GM20000 (cell line): ENCODE data around the gene ZNF69.
"Not testable (repeated sequence)": the region's sequence is repeated elsewhere in the genome, so short reads cannot be mapped to it uniquely, and the experiment has no call there.

Experiments
- DNase-seq: peaks from one replicate; pipeline ENCODE4 v3.0.0; 2012; ENCODE audit warnings: low spot score
- TF ChIP-seq, protein P1 (sequence below): IDR thresholded peaks from 2 replicates; pipeline ENCODE4 v1.5.1; 2012; ENCODE audit warnings: mild to moderate bottlenecking, control low read depth; ENCODE audit errors: extremely low read depth, missing control alignments

Gene ZNF69

DNA sequence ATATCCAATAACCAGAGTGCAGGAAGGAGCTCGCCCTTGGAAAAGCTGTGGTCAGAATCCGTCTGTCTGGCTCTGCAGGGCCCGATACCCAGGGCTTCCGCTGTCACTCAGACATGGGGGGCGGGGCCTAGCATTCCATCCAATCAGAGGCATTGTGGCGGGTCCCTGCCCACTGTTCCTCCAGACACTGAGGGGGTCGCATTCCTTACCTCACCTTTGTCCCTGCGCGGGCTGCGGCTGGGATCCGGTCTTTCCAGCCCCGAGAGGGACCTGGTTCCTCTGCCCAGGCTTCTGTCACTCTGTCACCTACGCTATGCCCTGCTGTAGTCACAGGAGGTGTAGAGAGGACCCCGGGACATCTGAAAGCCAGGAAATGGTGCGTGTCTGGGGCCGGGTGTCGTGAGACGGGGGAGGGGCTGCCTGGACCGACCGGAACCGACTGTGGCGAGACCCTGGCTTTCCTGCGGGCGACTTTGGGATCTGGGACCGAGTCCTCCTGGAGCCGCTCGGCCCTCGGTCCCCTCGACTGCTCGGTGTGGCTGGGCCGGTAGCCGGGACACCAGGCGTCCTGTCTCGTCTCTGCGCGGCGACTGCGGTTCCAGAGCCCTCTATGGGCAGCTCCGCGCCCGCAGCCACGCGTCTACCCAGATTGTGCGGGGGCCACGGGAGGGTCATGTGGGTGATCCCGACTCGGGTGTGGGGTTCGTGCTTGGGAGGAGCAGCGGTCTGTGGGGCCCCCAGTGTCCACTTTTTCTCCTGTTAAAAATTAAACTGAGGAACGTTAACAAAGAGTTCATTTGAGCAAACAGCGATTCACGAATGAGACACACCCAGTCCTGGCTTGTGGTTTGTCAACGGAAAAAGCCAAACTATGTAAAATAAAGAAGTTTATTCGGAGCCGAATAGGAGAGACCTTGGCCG, at the start of gene ZNF69:
Gene ZNF69, plus strand, starts transcription at position 172 of the 921 bp plus-strand sequence. Its CDS starts 142 bp downstream, at position 314.
- TF ChIP-seq, protein P1, sequence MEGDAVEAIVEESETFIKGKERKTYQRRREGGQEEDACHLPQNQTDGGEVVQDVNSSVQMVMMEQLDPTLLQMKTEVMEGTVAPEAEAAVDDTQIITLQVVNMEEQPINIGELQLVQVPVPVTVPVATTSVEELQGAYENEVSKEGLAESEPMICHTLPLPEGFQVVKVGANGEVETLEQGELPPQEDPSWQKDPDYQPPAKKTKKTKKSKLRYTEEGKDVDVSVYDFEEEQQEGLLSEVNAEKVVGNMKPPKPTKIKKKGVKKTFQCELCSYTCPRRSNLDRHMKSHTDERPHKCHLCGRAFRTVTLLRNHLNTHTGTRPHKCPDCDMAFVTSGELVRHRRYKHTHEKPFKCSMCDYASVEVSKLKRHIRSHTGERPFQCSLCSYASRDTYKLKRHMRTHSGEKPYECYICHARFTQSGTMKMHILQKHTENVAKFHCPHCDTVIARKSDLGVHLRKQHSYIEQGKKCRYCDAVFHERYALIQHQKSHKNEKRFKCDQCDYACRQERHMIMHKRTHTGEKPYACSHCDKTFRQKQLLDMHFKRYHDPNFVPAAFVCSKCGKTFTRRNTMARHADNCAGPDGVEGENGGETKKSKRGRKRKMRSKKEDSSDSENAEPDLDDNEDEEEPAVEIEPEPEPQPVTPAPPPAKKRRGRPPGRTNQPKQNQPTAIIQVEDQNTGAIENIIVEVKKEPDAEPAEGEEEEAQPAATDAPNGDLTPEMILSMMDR: no peak
- peak; percentile 60 for DNase-seq

DNA sequence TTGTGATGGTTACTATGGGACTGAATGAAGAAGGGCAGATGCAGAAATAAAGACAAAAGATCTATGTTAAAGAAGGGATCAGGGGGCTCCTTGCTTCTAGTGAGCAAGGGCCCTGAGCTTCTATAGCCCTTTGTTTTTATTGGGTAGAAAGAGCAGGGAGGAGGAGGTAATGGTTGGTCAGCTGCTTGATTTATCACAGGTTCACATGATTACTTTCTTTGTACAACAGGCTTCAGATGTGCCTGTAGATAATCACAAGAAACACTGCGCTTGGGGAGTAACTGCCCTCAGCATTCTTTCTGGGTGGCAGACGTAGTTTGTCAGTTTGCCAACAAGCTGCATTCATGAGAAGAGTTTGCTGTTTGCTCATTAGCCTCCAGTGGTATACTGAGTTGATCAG, 43.9 kb upstream of the ZNF69 start:
- DNase-seq: no peak
- TF ChIP-seq, protein P1: no peak

DNA sequence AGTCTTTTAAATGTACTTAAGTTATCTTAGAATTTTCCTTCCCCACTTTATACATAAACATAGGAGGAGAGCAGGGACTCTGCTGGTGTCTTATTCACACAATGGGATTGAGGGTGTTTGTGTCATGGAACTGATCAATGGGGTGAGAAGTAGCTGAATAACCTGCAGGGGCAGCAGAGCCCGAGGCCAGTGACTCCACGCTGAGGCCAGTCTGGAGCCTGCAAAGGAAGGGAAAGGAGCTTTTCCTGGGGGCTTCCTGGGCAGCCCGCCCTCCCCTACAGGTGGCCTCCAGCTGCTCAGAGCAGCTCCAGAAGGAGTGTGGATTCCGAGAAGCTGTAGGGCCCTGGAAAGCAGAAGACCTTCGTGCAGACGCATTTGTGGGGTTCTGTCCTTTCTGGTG, 40.0 kb upstream of the ZNF69 start:
- DNase-seq: not testable (repeated sequence)

DNA sequence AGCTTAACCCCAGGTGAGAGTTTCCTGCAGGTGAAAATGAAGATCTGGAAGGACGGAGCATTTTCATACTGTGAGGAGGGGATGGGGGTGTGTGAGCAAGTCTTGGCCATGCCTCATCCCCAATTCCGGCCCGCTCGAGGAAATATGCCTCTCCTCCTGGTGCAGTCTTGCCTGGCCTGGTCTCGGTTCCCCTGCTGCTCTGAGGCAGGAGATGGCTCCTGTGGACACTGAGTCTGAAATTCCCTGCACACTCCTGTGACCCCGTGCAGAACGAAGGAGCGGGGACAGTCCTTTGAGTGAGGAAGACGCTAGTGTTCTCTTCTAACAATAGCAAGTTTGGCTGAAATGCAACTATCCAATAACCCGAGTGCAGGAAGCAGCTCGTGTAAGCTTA, 39.4 kb upstream of the ZNF69 start:
- TF ChIP-seq, protein P1: no peak
- no peak for DNase-seq

DNA sequence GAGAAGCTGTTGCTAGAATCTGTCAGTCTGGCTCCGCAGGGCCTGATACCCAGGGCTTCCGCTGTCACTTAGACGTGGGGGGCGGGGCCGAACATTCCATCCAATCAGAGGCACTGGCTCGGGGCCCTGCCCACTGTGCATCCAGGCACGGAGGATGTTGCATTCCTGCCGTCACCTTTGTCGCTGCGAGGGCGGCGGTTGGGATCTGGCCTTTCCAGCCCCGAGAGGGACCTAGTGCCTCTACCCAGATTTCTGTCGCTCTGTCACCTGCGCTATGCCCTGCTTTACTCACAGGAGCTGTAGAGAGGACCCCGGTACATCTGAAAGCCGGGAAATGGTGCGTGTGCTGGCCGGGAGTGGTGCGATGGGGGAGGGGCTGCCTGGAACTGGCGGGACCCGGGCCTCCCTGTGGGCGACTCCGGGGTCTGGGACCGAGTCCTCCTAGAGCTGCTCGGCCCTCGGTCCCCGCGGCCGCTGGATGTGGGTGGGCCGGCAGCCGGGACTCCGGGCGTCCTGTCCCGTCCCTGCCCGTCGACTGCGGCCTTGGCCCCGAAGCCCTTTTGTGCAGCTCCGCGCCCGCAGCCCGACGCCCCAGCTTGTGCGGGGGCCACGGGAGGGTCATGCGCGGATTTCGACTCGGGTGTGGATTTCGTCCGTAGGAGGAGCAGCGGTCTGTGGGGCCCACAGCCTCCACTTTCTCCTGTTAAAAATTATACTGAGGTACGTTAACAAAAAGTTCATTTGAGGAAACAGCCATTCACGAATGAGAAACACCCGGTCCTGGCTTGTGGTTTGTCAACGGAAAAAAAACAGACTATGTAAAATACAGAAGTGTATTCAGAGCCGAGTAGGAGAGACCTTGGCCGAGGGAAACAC, 38.8 kb upstream of the ZNF69 start, which contains the start of gene ZNF439:
Gene ZNF439, plus strand, starts transcription at position 133 of the 876 bp plus-strand sequence. Its CDS starts 142 bp downstream, at position 275.
- peak; percentile 93 for DNase-seq
- TF ChIP-seq, protein P1: no peak

DNA sequence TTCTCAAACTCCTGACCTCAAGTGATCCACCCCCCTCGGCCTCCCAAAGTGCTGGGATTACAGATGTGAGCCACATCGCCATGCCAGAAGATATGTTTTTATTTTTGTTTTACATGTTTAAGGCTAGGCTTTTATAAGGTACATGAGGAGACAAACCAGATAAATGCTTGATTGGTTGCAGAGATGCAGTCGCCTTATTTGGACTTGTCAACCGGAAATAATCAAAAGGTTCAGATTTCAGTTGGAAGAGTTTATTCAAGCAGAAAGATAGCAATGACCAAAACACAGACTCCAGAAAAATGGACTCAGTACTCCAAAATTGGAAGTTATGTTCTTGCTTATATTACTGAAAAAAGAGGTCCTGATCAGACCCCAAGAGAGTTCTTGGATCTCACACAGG, 37.3 kb upstream of the ZNF69 start:
- not testable (repeated sequence) for DNase-seq

DNA sequence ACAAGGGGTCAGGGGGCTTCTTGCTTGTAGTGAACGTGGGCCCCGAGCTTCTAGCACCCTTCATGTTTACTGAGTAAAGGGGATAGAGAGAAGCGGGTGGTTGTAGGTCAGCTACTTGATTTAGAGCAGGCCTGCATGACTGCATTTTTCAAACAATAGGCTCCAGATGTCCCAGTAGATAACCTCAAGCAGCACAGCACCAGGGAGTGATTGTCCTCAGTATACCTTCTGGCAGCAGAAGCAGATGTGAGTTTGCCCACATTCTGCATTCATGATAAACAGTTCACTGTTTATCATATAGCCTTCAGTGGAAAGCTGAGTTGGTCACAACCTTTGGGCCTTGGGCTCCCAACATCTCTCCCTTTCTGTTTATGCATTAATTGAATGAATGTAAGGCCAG, 34.2 kb upstream of the ZNF69 start:
- no peak for DNase-seq
- TF ChIP-seq, protein P1: no peak

DNA sequence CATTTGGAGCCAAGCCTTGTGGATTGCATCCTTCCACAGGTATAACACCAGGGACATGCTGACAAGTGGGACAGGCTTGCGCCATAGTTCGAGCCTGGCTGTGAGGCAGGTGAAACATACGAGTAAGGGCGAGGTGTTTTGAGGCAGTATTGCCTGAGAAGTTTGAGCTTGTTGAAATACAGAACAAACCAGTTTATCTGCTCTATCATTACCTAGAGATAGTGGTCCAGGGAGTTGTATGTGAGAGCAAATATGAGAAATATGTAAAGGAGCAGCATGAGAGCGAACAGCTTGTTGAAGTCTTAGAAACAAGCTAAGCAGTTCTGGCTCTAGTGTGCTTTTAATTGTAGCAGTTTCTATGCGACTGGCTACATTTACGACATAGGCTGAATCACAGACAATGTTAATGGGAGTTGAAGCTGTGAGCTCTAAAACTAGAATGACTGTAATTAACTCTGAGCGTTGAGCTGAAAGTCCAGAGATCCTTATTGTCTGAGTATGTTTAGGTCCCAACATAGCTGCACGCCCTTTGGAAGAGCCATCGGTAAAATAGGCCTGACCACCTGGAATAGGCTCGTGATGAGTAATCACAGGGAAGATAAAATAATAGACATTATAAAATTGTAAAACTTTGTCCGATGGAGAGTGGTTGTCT, 30.9 kb upstream of the ZNF69 start:
- TF ChIP-seq, protein P1: no peak
- no peak for DNase-seq
